ENCODE measurements around the gene RAB11FIP5.

GRCh38 chr2:73037947-73038585 lies 74.7 kb downstream of the RAB11FIP5 start:
- TF ChIP-seq CTCF (IDR thresholded peaks at IDR 0.05 in 2 of 3, conservative IDR thresholded peaks at IDR 0.05 in 1 of 3; ENCODE audit: insufficient read depth in 2 of 3, low read depth in 1 of 3, low read length in 3 of 3) (no peak), ZC3H11A (IDR thresholded peaks at IDR 0.05; ENCODE audit: low read depth, low read length) (no peak), MYC (IDR thresholded peaks at IDR 0.05; ENCODE audit: low read depth, low read length) (no peak), MYC (CRISPR knock-in tag; IDR thresholded peaks at IDR 0.05; ENCODE audit: borderline replicate concordance, low read depth) (no peak), USF2 (CRISPR knock-in tag; IDR thresholded peaks at IDR 0.05) (no peak), FOXA3 (CRISPR knock-in tag; conservative IDR thresholded peaks at IDR 0.05 in 1 of 2, IDR thresholded peaks at IDR 0.05 in 1 of 2) (no peak), SREBF2 (CRISPR knock-in tag; IDR thresholded peaks at IDR 0.05) (no peak), NR2C1 (IDR thresholded peaks at IDR 0.05) (no peak), NR2C1 (tag; IDR thresholded peaks at IDR 0.05) (no peak), TBP (optimal IDR thresholded peaks at IDR 0.05; ENCODE audit: low read depth, low read length) (no peak), BACH1 (tag; IDR thresholded peaks at IDR 0.05) (no peak), SREBF1 (IDR thresholded peaks at IDR 0.05; ENCODE audit: borderline replicate concordance, low read depth, low read length) (no peak), HDAC1 (IDR thresholded peaks at IDR 0.05) (no peak), PRDM10 (IDR thresholded peaks at IDR 0.05; ENCODE audit: partially characterized antibody) (no peak)
